Superior temporal gyrus (tissue), 1 donor: ENCODE data around the gene MOB2.

Experiments
- DNase-seq: peaks from one replicate; pipeline ENCODE4 v3.0.0-alpha.2; 2016; ENCODE audit errors: extremely low spot score

The MOB2 gene

GRCh38 chr11:1486054-1486825, at the start of gene MOB2:
MOB2 (minus strand) TSS chr11:1486779; CDS start chr11:1486556, 223 bp downstream.
- DNase-seq, result no peak

- DNase-seq, result no peak
These were observed 48.1 kb upstream of the MOB2 start for GRCh38 chr11:1534682-1535081.

DNA sequence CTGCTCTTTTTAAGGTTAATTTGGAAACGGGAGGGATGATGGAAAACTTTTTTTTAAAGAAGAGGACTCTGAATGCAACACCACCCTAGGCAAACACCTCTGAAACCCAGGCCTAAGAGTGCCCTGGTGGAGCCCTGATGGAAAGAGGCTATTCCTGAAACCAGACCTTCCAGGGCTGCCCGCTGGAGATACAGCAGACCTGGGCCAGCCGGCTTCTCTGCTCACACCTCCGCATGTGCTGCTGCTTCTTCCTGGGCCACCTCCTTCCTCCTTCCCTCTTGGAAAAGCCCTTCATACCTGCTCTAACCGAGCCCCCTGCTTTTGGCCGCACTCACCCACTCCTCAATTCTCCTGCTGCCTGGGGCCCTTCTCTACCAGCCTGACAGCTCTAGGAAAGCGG, 47.6 kb upstream of the MOB2 start:
- DNase-seq, result no peak

DNA sequence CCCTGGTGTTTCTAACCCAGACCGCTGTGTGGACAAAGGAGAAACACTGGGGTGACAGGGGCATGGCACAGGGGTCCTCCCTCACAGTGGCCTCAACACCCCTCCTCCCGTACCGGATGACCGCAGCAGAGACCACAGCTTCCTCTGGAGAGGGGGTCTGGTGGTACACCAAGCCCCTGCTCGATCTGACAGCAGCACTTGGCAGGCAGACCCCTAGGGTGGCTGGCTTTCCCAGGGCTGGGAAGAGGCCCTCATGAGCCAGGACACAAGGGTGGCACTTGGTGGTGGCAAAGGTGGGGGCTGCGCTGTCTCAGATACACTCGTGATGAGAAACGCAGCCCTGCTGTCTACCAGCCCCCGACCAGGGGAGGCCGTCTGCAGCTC, 46.8 kb upstream of the MOB2 start:
- DNase-seq, result no peak

GRCh38 chr11:1532606-1533341, 46.2 kb upstream of the MOB2 start:
- no peak for DNase-seq

- DNase-seq, result no peak
These were observed 45.5 kb upstream of the MOB2 start for GRCh38 chr11:1532014-1532586.

DNA sequence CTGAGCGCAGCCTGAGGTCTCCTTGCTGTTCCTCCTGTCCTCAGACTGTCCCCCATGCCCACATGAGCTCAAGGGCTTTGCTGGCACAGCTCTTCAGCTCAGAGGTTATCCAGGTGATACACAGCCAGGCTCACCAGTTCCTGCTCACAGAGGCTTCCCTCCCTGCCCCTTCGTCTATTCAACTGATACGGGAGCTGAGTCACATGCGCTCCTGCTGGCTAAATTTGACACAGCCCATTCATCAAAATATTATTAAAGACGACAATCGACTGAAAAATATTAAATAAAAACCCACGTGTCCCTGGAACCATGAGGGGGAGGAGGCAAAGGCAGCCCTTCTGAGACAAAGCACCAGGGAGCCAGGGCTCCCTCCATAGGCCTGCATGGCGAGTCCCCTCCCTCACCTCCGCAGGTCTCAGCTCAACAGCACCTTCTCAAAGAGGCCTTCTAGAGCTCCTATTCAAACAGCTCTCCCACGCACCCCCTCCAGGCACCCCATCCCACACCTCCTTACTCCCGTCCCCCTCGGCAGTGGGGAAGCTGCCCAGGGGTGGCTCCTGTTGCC, 45.0 kb upstream of the MOB2 start:
- DNase-seq, result no peak

- DNase-seq, result no peak
These were observed 44.3 kb upstream of the MOB2 start for GRCh38 chr11:1530686-1531448.

DNA sequence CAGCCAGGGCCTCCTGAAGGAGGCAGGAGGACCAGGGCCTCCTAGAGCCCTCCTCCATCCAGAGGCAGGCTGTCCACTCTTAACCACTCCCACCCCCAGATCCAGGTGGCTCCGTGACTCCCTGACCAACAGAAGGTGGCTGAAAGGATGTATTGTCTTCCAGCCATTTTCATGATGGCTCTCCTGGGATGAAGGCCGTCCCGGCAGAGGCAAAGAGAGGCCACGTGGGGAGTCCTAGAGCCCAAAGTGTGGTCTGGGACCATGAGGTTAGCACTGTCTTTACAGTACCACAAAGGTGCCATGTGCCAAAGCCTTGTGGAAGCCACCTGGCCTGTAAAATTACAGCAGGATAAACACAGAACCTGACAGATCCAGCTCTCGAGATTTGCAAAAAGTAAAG, 43.2 kb upstream of the MOB2 start:
- no peak for DNase-seq

DNA sequence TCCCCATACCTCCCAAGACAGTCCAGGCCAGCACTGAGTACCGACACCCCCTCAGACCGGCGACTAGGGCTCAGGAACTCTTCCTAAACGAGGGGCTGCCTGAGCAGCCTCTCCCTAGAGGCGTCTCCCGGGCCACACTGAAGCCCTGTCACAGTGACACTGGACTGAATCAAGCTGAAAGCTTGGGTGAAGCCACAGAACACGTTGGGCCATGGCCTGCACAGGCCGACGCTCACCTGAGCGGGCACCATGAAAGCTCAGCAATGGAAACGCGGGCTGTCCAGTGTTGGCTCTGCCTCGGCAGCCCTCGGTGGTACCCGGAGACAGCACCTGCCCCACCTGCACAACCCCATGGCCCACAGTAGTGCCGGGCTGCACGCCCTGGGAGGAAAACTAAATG, 42.7 kb upstream of the MOB2 start:
- no peak for DNase-seq

GRCh38 chr11:1528710-1529109, 42.1 kb upstream of the MOB2 start:
- no peak for DNase-seq

DNA sequence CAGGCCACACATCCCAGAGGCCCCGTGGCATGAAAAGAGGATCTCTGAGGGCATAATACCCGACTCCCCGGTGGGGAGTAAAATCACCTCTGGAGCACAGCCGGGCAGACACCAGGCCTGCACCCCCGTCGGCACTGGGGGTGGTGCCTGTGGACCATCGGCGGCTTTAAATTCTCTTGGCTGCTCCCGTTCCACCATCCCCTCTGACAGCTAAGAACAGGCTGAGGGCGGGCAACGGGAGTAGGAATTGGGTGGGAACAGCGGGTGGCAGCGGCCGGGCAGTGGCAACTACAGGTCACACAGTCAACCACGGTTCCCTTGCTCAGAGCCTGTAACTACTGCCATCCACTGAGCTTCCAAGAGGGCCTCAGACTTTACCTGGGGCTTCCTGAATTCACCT, 40.2 kb upstream of the MOB2 start:
- DNase-seq, result no peak

DNA sequence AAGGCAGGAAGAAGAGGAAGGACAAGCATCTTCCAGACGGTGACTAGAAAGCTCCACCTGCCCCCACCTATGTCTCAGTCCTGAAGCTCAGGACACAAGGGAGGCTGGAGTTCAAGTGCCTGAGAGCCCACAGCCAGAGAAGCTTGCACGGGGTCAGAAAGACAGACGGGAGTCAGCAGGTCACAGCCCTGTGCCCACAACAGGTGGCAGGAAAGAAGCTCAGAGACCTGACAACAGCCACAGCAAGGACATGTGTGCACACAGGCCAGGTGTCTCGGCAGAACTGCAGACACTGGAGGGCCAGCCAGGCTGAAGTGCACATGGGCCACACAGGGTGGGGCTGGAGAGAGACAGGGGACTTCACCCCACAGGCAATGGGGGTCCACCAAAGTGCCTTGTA, 37.2 kb upstream of the MOB2 start:
- no peak for DNase-seq

DNA sequence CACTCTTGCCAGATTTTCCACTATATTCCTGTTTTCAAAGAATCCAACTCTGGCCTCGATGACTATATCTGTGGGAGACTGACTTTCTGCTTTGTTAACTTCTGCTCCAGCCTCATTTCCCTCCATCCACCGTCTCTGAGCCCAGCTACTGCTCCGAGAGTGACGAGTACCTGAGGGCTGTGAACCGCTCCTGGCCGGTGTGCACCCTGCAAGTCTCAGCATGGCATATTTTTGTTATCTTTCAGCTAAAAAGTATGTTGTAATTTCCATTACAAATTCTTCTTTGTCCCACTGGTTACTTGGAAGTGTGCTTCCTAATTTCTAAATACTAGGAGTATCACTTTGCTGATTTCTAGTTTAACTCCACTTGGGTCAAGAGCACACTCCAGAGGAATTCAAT, 36.5 kb upstream of the MOB2 start:
- no peak for DNase-seq

DNA sequence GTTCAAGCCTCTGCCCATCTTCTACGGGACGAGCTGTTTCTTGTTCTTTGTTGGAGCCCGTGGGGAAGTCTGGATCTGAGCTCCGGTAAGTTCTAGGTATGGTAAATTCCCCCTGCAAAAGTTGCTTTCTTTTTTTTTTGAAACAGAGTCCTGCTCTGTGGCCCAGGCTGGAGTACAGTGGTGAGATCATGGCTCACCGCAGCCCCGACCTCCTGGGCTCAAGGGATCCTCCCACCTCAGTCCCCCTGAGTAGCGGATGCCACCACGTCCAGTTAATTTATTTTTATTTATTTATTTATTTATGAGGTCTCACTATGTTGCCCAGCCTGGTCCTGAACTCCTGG, 35.5 kb upstream of the MOB2 start:
- DNase-seq, result no peak

GRCh38 chr11:1521382-1522080, 35.0 kb upstream of the MOB2 start:
- DNase-seq, result no peak

DNA sequence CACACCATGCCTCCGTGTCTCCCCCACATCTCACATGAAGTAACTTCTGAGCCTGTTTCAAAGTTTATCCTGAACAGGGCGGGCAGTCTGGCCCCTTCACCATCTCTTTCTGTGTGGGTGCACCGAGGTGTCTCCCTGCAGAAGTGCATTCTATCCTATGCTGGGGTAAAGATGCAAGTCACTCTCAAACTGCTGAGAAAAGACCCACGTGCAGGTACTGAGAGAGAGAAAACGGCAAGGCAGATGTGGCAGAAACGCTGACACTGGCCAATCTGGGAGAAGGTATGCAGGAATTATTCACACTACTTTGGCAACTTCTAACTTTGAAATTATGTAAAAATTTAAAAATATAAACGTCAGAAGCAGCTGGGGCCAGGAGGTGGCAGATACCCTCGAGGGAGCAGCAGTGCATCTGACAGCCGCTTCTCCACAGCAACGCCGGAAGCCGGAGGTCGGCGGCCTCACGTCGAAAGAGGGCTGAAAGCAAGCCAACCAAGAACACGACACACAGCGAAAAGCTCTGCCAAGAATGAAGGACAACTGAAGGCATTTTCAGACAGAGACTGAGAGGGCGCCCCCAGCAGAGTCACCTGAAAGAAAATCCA, 34.2 kb upstream of the MOB2 start:
- DNase-seq, result no peak

DNA sequence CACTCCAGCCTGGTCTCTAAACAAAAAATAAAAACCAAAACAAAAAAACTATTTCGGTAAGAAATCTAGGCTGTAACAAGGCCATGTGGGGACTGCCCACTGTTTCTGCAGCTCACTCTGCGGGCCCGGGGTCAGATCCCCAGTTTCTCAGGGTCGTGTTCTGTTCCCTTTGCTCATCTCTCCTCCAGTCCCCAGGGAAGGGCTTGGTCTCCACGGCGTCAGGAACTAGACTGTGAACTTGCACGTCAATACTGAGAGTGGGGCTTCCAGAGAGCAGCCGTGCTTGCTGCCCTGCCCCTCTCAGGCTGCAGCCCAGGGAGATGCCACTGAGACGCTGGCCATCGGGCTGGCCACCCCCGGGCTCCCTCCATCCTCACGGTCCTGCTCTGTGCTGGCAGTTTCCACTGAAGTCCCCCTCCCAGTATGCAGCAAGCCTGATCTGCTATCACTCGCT, 33.7 kb upstream of the MOB2 start:
- no peak for DNase-seq

DNA sequence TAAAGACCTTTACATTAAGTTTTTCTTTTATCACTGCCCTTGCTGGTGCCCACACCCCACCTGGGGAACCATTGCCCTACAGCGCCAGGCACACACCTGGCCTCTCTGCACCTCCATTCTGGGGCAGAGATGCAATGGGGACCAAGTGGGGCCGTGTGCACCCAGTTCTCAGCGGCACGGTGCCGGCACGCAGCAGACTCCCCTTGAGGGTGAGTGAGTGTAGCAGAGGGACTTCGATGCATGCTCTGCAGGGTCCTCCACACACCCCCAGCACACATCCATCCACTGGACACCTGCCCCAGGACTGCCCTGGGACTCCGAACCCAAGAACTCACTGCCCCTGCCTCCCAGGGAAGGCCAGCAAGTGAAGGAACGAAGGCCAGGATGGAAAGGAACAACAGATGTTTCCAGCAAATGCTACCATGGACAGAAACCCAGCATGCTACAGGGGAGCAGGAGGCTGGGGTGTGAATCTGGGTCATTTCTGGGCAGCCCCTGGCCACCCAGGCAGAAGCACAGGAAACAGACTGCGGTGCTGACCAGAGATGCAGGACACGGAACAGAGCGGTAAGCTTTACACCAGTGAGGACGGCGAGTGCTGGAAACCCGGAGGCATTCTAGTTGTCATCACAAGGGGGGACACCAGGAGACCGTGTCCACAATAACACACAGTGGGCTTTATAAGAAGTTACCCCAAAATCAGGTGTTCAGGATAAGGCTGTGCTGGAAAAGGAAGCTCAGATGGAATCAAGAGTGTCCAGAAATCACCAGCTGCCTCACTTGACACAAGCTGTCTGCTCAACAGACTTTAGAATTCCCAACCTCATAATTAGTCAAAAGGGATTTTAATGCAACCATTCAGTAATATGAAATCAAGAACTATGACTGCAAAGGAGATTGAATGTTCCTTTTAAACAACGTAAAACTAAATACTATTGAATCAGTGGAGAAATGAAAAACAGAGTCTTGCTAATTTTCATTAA, 32.7 kb upstream of the MOB2 start:
- no peak for DNase-seq

- DNase-seq, result no peak
These were observed 31.7 kb upstream of the MOB2 start for GRCh38 chr11:1518301-1518700.
